Liver (tissue), 9 donors: Measurements from ENCODE around the gene EPHA5. TPM values are rescaled to one million over a fixed set of nuclear protein-coding genes. Genes with fewer than 3 reads are reported as not detected.

ENCODE experiments used
- DNase-seq: peaks from one replicate; pipeline ENCODE4 v3.0.0-alpha.2; 2017; ENCODE audit warnings: low spot score
- H3K27ac ChIP-seq, 2 donors: one replicate each; pipeline ENCODE4 v1.7.0; 2013; ENCODE audit warnings: inconsistent platforms in 2 of 2, low read length in 2 of 2, control low read depth in 1 of 2, low read depth in 1 of 2, mild to moderate bottlenecking in 1 of 2
- H3K27me3 ChIP-seq, 4 donors: one replicate each; pipeline versions ENCODE4 v1.6.1 to v1.7.0; 2013; ENCODE audit warnings: low read length in 3 of 4, inconsistent platforms in 1 of 4, mild to moderate bottlenecking in 1 of 4, moderate library complexity in 1 of 4; ENCODE audit not compliant: control insufficient read depth in 4 of 4, insufficient read depth in 4 of 4
- H3K36me3 ChIP-seq, 4 donors: one replicate each; pipeline versions ENCODE4 v1.6.1 to v1.7.0; 2013; ENCODE audit warnings: low read length in 3 of 4, mild to moderate bottlenecking in 3 of 4, low read depth in 1 of 4, moderate library complexity in 1 of 4; ENCODE audit not compliant: control insufficient read depth in 4 of 4, insufficient read depth in 3 of 4
- H3K4me1 ChIP-seq, 4 donors: one replicate each; pipeline versions ENCODE4 v1.6.1 to v1.7.0; 2013; ENCODE audit warnings: low read length in 3 of 4, mild to moderate bottlenecking in 3 of 4, moderate library complexity in 1 of 4; ENCODE audit not compliant: control insufficient read depth in 4 of 4, insufficient read depth in 4 of 4
- H3K4me3 ChIP-seq, 3 donors: one replicate each; pipeline versions ENCODE4 v1.6.1 to v1.7.0; 2013; ENCODE audit warnings: low read length in 3 of 3, control low read depth in 1 of 3, low read depth in 1 of 3, mild to moderate bottlenecking in 1 of 3
- H3K9ac ChIP-seq, 2 donors: one replicate each; pipeline ENCODE4 v1.7.0; 2013; ENCODE audit warnings: low read length in 2 of 2, mild to moderate bottlenecking in 2 of 2, moderate library complexity in 2 of 2, control low read depth in 1 of 2, low read depth in 1 of 2
- H3K9me3 ChIP-seq, 4 donors: one replicate each; pipeline versions ENCODE4 v1.6.1 to v1.7.0; 2013; ENCODE audit warnings: low read length in 3 of 4; ENCODE audit not compliant: control insufficient read depth in 4 of 4
- ATF3 ChIP-seq: IDR thresholded peaks from 2 replicates; pipeline ENCODE4 v1.6.1; 2016; ENCODE audit warnings: antibody characterized with exemption
- EGR1 ChIP-seq, 2 donors: IDR thresholded peaks; 2 replicates each; pipeline ENCODE4 v1.6.1; 2016 to 2018; ENCODE audit warnings: antibody characterized with exemption in 2 of 2, low read depth in 2 of 2
- FOXA1 ChIP-seq: IDR thresholded peaks from 2 replicates; pipeline ENCODE4 v1.6.1; 2016; ENCODE audit warnings: antibody characterized with exemption
- FOXA2 ChIP-seq: IDR thresholded peaks from 2 replicates; pipeline ENCODE4 v1.6.1; 2016; ENCODE audit warnings: antibody characterized with exemption
- GABPA ChIP-seq, 2 donors: IDR thresholded peaks in 1 of 2; conservative IDR thresholded peaks in 1 of 2; 2 replicates each; pipeline ENCODE4 v1.6.1; 2016; ENCODE audit warnings: antibody characterized with exemption in 2 of 2, mild to moderate bottlenecking in 1 of 2, moderate library complexity in 1 of 2
- HNF4A ChIP-seq, 2 donors: conservative IDR thresholded peaks; 2 replicates each; pipeline ENCODE4 v1.6.1; 2016; ENCODE audit warnings: antibody characterized with exemption in 2 of 2, mild to moderate bottlenecking in 2 of 2
- HNF4G ChIP-seq: IDR thresholded peaks from 2 replicates; pipeline ENCODE4 v1.6.1; 2016; ENCODE audit warnings: antibody characterized with exemption
- JUND ChIP-seq, 2 donors: IDR thresholded peaks; 2 replicates each; pipeline ENCODE4 v1.6.1; 2016; ENCODE audit warnings: antibody characterized with exemption in 2 of 2
- MAX ChIP-seq: IDR thresholded peaks from 2 replicates; pipeline ENCODE4 v1.6.1; 2016; ENCODE audit warnings: antibody characterized with exemption
- NR2F2 ChIP-seq: IDR thresholded peaks from 2 replicates; pipeline ENCODE4 v1.6.1; 2016; ENCODE audit warnings: antibody characterized with exemption
- RAD21 ChIP-seq, 2 donors: IDR thresholded peaks; 2 replicates each; pipeline ENCODE4 v1.6.1; 2016; ENCODE audit warnings: antibody characterized with exemption in 2 of 2, mild to moderate bottlenecking in 2 of 2
- REST ChIP-seq: IDR thresholded peaks from 2 replicates; pipeline ENCODE4 v1.6.1; 2016; ENCODE audit warnings: antibody characterized with exemption, mild to moderate bottlenecking
- RXRA ChIP-seq, 2 donors: IDR thresholded peaks; 2 replicates each; pipeline ENCODE4 v1.6.1; 2017 to 2018; ENCODE audit warnings: antibody characterized with exemption in 2 of 2, mild to moderate bottlenecking in 1 of 2
- SP1 ChIP-seq: IDR thresholded peaks from 2 replicates; pipeline ENCODE4 v1.6.1; 2018; ENCODE audit warnings: antibody characterized with exemption, mild to moderate bottlenecking
- TAF1 ChIP-seq: conservative IDR thresholded peaks from 2 replicates; pipeline ENCODE4 v1.6.1; 2016; ENCODE audit warnings: antibody characterized with exemption, mild to moderate bottlenecking
- YY1 ChIP-seq: IDR thresholded peaks from 2 replicates; pipeline ENCODE4 v1.6.1; 2016; ENCODE audit warnings: antibody characterized with exemption, mild to moderate bottlenecking
- ZBTB33 ChIP-seq: IDR thresholded peaks from 2 replicates; pipeline ENCODE4 v1.6.1; 2016; ENCODE audit warnings: antibody characterized with exemption
- WGBS: extraction: QIAGEN DNeasy Blood & Tissue Kit; methylation state at CpG from one replicate; pipeline ENCODE4 v1.1.7; 2013; 5-methylcytosine and 5-hydroxymethylcytosine counted together
- polyA plus RNA-seq, 2 donors: library from polyadenylated mRNA; stranded (reverse) in 1 of 2; unstranded in 1 of 2; fragments of 200-250 nt in 1 of 2; fragments of >200 nt in 1 of 2; fragmentation: Nextera tagmentation in 1 of 2; extraction: Ambion mirVana in 1 of 2; gene quantifications; one replicate each; pipeline versions ENCODE4 v1.2.1 to v1.2.3, GENCODE V29; 2013 to 2015
- total RNA-seq, 2 donors: library from RNA; depleted of rRNA; stranded (reverse); fragments of >200 nt; gene quantifications; one replicate each; pipeline ENCODE4 v1.2.3, GENCODE V29; 2014
- donor health status: healthy.
- donor health status: healthy.
- donor health status: healthy.
- donor health status: healthy.
- donor health status: healthy.

The EPHA5 gene
- total and polyA plus RNA-seq, 4 donors, result not detected

GRCh38 chr4:65600656-65601055, 69.6 kb downstream of the EPHA5 start:
- TF ChIP-seq FOXA2 (no peak), ATF3 (no peak)
- peaks cover 0 to 2% (median 0%) of the 10 kb centered on the region in 4 donors for H3K27me3 ChIP-seq
- no peak for DNase-seq
- WGBS, result 64% methylated on average over 3 of the region's 3 CpGs
- peaks cover 0 to 3% (median 0%) of the 10 kb centered on the region in 4 donors for H3K9me3 ChIP-seq
- H3K36me3 ChIP-seq, result no peaks in the 10 kb centered on the region
- no peak overlapping the region for H3K27ac ChIP-seq
- H3K4me3 ChIP-seq, result no peak overlapping the region
- H3K4me1 ChIP-seq, result no peaks in the 10 kb centered on the region
- H3K9ac ChIP-seq, result no peak overlapping the region

- H3K36me3 ChIP-seq, result no peaks in the 10 kb centered on the region
- no peak overlapping the region for H3K4me3 ChIP-seq
- H3K27ac ChIP-seq, result no peak overlapping the region
- WGBS, result 72% methylated on average over 2 of the region's 2 CpGs
- peaks cover 0 to 2% (median 0%) of the 10 kb centered on the region in 4 donors for H3K27me3 ChIP-seq
- TF ChIP-seq TAF1 (no peak), FOXA1 (no peak), REST (no peak), JUND (IDR thresholded peaks at IDR 0.05) (no peak), MAX (no peak), SP1 (no peak), HNF4G (no peak), NR2F2 (no peak), RXRA (IDR thresholded peaks at IDR 0.05) (no peak), EGR1 (IDR thresholded peaks at IDR 0.05; ENCODE audit: low read depth in 2 of 2) (no peak), ZBTB33 (no peak), GABPA (IDR thresholded peaks at IDR 0.05 in 1 of 2, conservative IDR thresholded peaks at IDR 0.05 in 1 of 2) (no peak), ATF3 (no peak), HNF4A (conservative IDR thresholded peaks at IDR 0.05) (no peak), RAD21 (IDR thresholded peaks at IDR 0.05) (no peak), YY1 (no peak)
- H3K9me3 ChIP-seq, result peaks cover 0 to 3% (median 0%) of the 10 kb centered on the region in 4 donors
- no peak for DNase-seq
- no peak overlapping the region for H3K9ac ChIP-seq
- H3K4me1 ChIP-seq, result no peaks in the 10 kb centered on the region
Observed at GRCh38 chr4:65599340-65599739, 70.9 kb downstream of the EPHA5 start.
